ENCODE measurements around the gene SCARB1.

The SCARB1 gene

DNA sequence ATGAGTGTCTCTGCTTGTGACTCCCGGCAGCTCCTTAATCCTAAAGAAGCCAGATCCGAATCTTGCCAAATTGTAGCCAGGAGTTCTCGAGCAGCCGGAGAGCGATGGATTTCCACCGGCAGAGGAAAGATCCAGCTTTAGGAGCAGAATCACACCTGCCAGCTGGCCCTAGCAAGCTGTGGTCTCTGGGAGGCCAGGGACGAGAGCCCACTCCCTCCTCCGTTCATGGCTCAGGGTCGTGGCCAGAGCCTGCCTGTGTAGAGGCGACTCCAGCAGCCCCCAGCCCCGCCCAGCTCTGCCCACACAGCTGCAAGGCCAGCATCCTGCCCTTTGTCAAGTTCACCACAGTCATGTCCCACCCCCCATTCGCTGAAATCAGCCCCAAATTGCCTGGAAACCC, 121.0 kb downstream of the SCARB1 start:
- intact Hi-C loops (cut with DNase I), result no loop called here
- no peak for DNase-seq

- no peak for DNase-seq
- intact Hi-C loops (cut with DNase I), result no loop called here
Observed at GRCh38 chr12:124742111-124742510, 121.6 kb downstream of the SCARB1 start.

DNA sequence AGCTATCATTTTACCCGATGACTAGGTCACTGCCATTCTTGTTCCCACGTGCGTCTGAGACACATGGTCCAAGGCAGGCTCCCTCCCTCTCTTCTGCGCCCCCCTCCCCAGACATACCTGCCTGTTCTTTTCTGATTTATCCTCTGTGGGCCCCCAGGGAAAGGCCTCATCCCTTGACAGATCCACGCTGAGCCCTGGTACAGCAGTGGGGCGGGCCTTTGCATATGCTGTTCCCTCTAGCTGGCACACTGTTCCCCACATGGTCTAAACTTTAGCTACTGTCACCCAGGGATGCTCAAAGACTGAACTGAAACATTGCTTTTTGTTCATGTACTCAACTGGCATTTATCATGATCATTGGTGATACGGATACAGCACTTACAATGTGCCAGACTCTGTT, 122.5 kb downstream of the SCARB1 start:
- no peak for DNase-seq
- intact Hi-C loops (cut with DNase I), result no loop called here

DNA sequence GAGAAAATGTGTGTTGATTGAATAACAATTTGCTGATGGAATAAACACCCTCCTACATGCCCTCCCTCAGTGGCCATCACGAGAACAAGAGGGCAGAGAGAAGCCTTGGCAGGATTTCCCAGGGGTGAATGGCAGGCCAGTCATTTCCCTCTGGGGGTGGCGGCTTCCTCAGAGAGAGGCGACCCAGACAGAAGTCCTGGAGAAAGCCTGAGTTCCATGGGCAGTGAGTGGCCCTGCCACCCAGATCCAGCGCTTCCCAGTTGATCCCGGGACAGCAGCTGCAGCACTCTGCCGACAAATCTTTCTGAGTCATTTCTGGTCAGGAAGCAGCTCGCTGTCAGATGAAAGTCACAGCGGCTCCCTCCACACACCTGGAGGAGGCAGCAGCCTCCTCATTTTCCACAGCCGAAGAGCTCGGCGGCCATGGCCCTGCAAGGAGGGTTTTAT, 123.0 kb downstream of the SCARB1 start:
- DNase-seq, result peak in 7 of 10 donors; percentile 42 to 88 (median 64)
- intact Hi-C loops (cut with DNase I), result no loop called here

DNA sequence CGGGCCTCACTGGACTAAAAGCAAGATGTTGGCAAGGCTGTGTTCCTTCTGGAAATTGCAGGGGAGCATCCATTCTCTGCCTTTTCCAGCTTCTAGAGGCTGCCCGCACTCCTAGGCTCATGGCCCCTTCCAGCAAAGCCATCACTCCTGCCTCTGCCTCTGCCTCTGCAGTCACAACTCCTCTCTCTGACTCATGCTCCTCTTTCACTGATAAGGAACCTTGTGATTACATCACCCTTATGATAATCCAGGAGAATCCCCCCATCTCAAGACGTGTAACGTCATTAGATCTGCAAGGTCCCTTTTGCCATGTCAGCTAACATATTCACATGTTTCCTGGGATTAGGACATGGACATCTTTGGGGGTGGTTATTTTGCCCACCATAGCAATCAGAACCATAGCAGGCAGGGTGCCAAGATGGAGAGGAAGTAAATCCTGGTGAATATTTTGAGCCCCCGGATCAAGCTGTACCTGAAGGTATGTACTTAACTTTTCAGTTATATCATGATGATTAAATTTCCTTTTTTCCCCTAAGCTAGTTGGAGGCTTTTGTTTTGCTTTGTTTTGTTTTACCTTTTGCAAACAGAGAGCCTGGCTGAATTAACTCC, 123.6 kb downstream of the SCARB1 start:
- DNase-seq, result no peak
- intact Hi-C loops (cut with DNase I), result no loop called here

DNA sequence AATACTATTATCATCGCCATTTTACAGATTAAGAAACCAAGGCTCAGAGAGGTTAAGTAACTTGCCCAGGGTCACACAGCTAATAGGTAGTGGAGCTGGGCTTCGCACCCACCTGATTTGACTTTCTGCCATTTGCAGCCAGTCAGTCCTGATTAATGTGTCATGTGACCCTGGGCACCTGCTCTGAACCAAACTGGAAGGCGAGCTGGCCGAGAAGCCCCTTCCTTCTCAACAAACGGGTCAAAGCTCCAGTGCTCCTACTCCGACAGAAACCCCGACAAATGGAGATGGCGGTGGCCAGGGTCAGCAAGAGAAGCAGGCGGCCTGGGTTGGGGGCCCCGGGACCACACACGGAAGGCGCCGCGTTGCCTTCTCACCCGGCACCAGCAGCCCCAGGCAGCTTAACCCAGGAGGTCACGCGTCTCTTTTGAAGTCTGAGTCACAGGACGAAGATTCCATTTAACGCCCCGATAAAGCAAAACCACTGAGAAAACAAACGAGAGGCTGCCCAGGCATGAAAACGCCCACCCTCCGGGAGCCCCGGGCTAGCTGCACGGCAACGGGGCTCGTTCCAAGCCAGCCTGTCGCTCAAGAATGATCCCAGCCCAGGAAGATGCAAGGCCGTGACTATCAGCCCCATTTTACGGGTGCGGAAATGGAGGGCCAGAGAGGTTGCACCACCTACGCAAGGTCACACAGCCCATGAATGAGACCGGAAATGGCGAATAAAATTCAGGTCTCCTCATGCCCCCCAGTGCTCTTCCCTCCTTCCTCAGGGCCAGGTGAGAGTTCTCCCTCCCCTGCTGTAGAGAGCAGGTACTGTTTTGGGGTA, 124.8 kb downstream of the SCARB1 start:
- DNase-seq, result no peak
- intact Hi-C loops (cut with DNase I), result no loop called here

DNA sequence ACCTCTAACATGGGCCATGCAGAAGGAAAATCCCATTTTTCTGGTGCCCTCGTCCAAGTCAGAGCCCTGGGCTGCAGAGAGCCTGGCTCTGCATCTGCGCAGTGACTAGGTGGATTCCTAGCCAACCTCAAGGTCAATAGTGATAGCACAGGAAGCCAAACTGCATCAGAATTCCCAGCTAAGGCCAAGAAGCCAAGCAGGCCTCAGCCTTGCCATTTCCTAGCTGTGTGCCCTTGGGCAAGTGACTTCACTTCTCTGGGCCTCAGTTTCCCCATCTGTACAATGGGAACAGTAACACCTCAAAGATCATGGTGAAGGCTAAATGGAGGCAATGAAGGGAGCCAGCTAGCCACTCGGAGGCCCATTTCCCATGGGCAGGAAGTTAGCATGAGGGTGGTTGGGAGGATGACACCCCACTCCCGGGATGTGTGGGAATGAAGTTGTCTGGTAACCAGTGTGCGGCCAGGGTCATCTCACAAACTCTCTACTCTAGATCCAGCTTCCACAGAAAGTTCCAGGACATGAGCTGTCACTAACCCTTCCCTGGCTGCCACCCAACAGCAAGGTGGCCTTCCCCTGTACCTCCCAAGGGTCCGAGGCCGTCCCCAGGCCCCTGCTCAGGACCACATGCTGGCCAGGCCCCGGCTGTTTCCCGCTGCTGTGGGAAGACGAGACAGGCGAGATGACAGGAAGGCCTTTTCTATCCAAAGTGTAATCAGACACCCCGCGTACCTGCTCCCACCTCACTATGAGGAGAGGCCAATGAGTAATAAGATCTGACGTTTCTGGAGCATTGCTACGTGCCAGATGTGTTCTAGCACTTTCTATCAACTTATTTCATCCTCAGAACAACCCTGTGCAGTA, 125.7 kb downstream of the SCARB1 start:
- no peak for DNase-seq
- intact Hi-C loops (cut with DNase I), result no loop called here

- no peak for DNase-seq
- intact Hi-C loops (cut with DNase I), result no loop called here
Observed at GRCh38 chr12:124737040-124737419, 126.6 kb downstream of the SCARB1 start.

- intact Hi-C loops (cut with DNase I), result no loop called here
- no peak for DNase-seq
Observed at GRCh38 chr12:124736115-124737039, 127.3 kb downstream of the SCARB1 start.

DNA sequence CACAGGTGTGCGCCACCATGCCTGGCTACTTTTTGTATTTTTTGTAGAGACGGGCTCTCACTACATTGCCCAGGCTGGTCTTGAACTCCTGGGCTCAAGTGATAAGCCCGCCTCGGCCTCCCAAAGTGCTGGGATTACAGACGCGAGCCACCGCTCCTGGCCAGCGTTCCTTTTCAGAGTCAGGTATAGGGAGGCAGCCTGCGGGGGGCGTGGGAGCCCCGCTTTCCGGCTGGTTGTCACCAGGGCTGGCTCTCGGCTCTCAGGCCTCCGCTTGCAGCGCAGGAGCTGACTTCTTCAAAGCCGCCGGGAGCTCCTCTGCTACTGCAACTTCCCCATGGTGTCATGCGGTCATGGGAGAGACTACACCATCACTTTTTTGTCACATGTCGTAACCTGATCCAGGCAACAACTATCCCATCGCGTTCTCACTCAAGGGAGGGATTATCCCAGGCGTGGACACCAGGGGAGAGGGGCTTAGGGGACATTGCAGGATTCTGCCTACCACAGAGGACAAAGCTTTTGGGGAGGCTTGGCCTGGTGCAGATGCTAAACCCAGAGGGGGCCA, 129.4 kb downstream of the SCARB1 start:
- intact Hi-C loops (cut with DNase I), result no loop called here
- DNase-seq, result no peak

DNA sequence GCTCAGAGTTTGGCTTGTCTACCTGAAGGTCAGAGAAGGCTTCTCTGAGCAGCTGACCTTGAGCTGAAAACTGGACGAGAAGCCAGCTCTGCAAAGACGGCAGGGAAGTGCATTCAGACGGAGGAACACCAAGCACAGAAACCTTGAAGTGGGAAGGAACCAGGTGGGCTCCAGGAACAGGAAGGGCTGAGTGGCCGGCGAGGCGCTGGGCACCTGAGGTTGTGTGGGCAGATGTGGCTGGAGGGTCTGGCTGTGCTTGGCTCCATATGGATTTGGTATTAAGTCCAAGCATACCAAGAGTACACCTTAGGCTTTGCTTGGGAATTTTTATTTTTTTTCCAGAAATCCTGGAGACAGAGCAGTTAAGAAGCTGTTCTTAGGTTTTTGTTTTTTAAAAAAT, 130.6 kb downstream of the SCARB1 start:
- intact Hi-C loops (cut with DNase I), result no loop called here
- DNase-seq, result peak in 1 of 10 donors; percentile 69

- intact Hi-C loops (cut with DNase I), result no loop called here
Observed at GRCh38 chr12:124732275-124733075, 131.2 kb downstream of the SCARB1 start.

DNA sequence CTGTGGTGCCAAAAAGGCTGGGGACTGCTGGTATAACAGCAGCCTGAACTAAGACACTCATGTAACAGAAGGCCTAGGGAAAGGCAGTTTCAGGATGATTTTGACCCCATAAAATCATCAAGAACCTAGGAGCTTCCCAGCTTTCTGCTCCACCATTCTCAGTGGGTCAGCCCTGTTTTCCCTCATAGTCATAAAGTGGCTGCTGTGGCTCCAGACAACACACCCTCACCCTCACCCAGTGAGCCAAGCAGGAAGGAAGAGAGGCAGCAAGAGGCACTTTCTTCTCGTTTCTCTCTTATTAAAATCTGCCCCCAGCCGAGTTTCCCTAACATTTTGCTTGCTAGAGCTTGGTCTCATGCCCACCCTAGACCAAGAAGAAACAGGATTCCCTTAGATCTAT, 131.8 kb downstream of the SCARB1 start:
- DNase-seq, result peak in 1 of 10 donors; percentile 7
- intact Hi-C loops (cut with DNase I), result no loop called here

More at GRCh38 chr12:124732275-124733075, 131.2 kb downstream of the SCARB1 start:
- DNase-seq, result no peak

DNA sequence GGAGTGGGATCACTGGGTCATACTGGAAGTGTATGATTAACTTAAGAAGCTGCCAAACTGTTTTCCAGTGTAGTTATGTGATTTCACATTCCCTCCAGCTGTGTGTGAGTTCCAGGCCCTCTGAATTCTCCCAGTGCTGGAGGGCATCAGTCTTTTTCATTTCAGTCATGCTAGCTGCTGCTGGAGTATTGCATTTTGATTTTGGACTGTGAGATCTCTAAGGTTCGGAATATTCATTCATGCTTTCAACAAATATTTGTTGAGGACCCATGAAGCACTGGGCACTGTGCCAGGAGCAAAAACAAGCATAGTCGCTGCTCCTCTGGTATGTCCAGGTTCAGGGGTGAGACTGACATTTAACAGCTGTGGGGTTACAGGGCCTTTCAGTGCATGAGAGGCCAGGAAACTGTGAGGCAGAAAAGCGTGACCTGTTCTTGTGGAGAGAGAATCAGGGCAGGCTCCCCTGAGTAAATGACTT, 133.2 kb downstream of the SCARB1 start:
- intact Hi-C loops (cut with DNase I), result no loop called here
- no peak for DNase-seq

GRCh38 chr12:124727922-124728321, 135.7 kb downstream of the SCARB1 start:
- DNase-seq, result no peak
- intact Hi-C loops (cut with DNase I), result no loop called here

GRCh38 chr12:124727264-124727800, 136.3 kb downstream of the SCARB1 start:
- intact Hi-C loops (cut with DNase I), result no loop called here
- peak in 8 of 10 donors; percentile 42 to 94 (median 69) for DNase-seq
